Inflammatory macrophage treated with lipopolysaccharide for 1 hour (primary cell): ENCODE measurements around the gene TRPC6.
"Not testable (repeated sequence)": the region's sequence is repeated elsewhere in the genome, so short reads cannot be mapped to it uniquely, and the experiment has no call there.

Experiments used
- DNase-seq, 2 donors: peaks; one replicate each; pipeline ENCODE4 v3.0.0-alpha.2; 2020 to 2022

The TRPC6 gene

DNA sequence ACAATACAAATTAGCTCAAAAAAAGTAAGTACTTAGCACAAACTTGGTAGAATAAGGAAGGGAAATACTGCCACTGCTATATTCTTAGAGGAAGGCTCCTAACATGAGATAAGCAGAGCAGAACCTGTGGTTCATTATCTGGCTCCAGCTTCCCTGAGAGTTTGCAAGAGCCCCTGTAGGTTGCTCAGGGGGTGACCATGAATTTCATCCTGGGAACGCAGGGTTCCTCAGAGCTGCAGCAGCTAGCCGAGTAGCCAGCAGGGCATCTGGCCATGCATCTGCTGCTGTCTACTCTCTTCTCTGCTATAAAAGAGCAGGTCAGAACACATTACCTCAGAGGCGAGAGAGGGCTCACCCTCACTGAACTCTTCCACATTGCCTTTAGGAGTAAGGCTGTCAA lies 67.3 kb downstream of the TRPC6 start:
- no peak for DNase-seq

DNA sequence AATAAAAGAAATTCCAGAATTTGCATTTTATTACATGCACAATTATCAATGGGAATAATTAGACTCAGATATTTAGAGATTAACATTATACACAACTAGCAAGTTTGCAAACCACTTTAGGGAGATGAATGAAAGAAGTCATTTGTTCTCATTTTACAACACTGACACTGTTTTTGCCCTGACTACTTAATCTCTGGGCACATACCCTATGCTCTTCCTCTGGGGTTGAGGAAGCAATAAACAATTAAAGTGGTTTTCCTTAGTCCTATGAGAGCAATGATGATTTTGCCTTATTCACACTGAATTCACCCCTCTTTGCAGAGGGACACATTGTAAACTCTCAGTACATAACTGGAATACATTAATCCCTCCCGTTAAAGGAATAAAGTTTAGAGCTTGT lies 72.7 kb downstream of the TRPC6 start:
- DNase-seq, result no peak

DNA sequence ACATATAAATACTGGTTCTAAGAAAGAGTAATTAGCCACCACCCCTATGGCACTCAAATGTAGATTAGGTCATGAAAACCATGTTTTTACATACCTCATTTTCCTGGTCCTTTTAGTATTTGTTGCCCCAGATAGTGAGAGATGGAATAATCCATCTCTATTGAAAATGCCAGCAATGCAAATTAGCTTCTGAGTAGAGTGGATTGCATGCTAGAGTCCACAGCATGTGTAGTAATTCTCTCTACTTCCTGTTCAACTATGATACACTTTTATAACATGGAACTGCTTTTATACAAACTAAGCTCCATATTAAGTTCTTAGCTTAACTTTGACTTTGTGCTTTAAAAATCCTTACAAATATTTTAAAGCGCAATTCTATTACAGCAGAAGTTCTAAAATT lies 73.2 kb downstream of the TRPC6 start:
- no peak for DNase-seq

DNA sequence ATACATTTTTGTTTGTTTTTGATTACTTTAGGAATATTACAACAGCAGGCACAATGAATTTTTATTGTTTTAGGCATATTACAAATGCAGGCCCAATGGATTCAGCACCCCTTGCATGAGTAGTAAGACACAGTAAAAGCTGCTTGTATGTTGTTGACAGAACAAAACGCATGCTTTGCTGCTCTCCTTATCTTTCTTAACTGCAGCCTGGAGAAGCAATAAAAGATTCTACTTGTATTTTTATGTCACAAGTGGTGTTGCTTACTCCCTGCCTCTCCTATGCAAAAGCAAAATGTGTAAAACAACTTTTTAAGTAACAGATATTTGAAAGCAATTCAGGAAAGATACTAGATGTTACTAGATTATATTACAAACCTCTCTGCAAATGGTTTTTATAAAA lies 73.9 kb downstream of the TRPC6 start:
- no peak for DNase-seq

DNA sequence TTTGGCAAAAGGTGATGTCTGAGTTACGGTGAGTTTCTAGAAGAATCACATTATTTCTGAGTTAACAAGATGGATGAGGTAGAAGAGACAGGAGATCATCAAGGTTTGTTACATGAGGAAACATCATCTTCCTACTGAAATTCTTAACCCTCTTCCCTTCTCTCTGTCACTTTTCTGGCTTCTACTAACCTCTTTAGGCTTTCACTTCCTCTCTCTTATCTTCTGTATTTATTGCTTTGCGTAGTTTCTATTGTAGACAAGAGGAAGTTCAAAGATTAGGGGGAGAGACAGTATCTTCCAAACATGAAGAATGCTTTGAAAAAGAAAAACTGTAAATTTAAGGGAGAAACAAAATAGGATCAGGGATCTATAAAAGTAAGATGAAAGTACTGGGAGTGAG lies 75.4 kb downstream of the TRPC6 start:
- peak in 1 of 2 donors; percentile 7 for DNase-seq

DNA sequence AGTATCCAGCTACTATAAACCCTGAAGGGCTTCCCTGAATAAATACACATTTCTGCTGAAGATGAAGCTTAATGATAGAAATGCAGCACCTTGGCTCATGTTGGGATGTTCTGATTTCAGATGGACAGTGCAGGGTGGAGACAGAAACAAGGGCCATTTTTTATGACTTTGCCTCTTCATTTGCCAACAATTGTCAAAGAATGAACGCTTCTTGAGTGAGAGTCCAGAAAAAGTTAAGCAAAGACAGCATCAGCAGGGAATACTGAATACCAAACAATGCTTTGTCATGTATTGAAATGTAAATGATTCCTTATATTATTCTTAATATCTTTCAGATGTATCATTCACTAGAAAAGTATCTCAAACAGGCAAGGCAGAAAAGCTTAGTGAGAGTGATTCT lies 84.9 kb downstream of the TRPC6 start:
- no peak for DNase-seq

DNA sequence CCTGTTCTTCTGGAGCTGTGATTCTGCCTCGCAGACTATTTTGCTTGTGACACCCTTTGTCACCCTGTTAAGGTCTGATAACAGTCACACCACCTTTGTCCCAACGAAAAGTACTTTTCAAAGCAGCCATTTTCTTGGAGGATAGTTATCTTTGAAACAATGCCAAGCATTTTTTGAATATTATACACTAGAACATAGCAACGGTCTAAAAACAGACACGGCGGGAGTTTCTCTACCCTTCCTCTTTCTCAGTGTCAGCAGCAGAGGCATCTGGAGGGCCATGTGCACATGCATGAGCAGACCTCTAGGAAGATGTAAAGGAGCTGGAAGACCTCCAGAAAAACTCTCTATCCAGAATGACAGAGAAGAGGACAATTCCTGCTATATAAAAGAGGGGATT lies 86.5 kb downstream of the TRPC6 start:
- DNase-seq, result no peak

DNA sequence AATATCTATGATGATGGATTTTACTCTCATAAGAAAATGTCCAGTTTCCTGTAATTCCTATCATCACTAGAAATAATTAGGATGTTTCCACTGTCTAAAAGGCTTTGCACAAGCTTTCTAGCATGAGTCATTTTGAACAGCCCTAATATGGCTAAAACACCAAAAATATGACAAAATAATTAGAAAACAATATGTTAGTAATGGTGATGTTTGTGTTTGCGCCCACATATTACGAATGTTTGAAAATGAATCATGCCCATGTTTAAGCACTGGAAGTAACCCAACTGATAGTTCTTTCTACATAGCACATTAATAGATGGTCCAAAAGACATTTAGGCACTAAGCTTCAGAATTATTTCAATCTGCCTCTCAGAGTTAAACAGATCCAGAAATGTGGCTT lies 96.0 kb downstream of the TRPC6 start:
- DNase-seq, result no peak

DNA sequence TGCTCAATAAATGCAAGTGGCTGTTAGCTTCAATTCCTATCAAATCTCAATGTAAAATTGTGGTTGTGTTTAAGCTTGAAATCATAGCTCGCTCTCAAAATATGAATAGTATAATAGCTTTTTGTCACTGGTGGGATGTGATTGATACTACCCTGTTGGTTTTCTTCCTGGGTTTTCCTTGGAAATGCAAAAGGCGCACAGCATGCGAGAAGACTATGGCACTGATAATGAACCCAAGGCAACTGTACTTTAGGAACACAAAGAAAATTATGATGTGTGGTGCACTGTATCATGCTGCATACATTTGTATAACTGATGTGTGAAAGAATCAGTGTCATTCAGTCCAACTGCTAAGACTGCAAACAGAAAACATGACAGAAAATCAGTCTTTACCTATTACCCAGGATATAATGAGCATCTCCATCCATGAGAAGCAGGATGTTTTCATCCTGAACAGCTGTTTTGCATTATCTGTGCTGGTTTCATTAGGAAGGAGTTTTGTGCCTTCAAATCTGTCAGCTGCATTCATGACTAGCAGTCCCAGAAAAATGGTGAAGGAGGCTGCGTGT lies 101.2 kb downstream of the TRPC6 start:
- DNase-seq, result no peak

DNA sequence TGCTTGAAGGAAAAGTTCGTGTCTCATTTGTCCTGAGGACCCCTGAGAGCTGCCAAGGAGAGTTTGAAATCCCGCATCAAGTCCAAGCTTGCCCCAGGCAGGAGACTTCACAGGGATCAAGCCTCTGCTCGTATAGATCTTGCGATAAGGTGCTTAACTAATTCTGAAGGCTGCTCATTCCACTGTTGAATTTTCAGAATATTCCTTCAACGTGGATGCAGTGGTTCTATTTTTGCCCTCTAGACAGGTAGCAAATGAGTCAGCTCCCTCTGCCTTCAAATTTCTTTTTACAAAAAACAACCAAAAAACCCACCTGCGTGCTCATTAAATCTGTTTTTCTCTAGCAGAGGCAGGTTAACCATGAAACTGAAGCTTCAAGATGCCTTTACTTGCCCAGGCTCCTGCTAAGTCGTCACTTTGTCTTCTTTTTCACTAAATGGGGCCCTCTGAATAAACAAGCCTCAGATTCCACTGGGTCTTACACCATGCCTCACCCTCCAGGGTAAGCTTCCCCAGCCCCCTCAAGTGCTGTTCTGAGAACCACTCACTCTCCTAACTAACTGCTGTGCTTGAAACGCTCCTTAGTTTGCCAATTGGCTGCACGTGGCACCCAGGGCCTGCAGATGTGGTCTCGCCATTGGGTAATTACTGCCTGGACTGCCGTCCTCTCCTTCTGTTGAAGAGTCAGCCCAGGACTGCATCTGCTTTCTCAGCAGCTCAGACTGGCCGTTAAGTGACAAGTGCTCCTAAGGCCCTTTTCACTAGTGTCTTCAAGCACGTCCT lies 105.0 kb downstream of the TRPC6 start:
- DNase-seq, result no peak

DNA sequence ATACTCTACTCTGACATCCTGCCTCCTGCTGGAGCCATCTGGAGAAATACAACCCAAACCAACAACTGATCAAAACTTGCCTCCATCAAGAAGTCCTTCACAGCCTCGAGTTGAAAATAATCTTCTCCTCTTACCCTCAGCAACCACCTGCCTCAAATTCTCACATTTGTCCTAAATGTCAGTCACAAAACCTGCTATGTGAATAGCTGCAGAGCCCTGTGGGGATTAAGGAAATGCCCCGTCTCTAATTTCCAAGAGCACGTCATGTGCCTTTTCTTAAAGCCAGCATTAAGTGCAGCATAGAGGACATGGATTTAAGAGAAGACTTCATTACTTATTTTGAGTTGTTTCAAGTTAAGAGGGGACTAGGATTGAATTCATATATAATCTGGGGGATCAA lies 105.9 kb downstream of the TRPC6 start:
- no peak for DNase-seq

DNA sequence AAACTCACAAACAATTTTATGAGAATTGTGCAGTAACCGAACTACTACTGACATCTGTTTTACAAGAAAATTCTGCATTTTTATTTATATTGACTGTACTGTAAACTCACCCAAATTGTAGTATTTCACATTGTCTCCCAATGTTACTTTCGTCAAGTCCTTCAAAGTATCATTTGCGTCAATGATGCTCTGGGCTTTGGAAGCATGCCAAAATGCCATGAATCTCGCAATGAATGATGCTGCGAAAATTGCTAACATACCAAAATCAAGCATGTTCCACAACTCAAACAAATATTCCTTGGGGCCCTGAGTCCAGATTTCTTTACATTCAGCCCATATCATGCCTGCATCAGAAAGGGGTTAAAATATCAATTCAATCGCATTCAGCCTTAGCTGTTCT lies 107.6 kb downstream of the TRPC6 start:
- DNase-seq, result no peak

DNA sequence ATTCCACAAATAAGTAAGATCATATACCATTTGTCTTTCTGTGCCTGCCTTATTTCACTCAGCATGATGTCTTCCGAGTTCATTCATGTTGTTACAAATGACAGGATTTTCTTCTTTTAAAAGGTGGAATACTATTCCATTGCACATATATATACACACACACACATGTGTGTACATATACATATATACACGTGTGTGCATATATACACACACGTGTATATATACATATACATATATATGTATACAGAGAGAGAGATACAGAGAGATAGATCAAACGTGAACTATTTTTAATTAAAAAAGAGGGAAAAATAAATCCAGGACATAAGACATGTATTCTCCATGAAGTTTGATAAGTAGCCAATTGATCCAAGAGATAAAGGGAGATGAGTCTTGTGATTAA lies 108.1 kb downstream of the TRPC6 start:
- no peak for DNase-seq

DNA sequence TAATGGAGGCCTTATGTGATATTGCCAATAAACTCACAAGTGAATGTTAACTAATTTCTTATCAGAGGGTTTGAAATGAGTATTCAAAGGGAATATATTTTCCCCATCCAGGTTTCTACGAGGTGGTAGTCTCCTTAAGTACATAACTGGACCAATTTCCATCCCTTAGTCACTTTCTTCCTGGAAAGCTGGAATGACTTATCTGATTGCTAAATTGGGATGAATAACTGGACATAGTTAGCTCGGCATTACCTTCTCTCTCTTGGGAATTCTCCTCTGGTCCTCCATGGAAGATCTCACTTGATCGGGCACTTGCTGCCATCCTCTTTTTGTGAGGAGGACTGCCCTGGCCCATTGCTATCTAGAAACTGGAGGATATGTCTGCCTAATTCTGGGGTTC lies 109.1 kb downstream of the TRPC6 start:
- no peak for DNase-seq

DNA sequence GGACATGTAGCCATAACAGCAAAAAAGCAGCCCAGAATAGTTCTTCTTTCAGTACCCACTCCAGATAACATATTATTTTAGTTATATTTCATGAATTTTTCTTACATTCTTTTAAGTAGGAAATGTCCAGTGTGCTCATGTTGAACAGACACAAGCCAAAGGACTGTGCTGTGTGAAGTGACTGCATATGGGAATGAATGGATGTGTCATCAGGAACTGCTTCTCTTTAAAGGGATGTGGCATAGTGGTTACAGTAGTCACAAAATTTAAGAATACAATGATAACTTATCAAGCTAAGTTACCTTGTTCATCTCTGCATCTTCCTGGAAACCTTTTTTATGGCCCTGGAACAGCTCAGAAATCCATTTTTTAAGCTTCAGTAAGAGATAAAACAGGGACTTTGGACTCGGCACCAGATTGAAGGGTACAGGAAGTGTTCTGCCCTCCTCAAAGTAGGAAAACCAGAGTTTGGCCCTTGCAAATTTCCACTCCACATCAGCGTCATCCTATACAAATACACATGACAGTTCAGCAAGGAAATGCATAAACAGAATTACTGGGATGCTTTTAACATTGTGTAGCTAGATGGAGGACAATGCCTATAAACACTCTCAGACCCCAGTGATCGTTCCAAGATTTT lies 112.8 kb downstream of the TRPC6 start:
- DNase-seq, result no peak

DNA sequence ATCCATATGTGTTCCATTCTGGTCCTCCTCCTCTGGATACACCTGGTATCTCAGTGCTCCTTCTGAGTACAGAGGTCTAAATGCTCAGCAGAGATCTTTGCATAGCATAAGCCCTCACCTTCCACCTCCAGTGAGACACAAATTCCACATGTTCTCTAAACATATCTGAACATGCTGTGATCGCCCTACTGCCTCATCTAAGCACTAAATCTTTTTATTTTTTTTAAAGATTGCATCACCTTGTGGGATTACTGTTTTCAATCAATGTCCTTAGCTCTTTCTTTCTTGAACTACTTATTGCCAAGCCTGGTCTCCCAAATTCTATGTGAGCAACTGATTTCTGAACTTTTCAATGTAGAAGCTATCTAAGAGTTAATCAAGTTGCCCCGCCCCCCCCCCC lies 113.4 kb downstream of the TRPC6 start:
- no peak for DNase-seq

DNA sequence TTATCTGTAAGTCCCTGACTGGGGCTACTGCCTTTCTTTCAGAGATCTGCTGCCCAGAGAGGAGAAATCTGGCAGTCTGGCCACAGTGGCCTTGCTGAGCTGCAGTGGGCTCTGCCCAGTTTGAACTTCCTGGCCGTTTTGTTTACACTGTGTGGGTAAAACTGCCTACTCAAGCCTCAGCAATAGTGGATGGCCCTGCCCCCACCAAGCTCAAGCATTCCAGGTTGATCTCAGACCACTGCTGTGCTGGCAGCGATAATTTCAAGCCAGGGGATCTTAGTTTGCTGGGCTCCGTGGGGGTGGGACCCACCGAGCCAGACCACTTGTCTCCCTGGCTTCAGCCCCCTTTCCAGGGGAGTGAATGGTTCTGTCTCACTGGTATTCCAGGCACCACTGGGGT lies 117.5 kb downstream of the TRPC6 start:
- DNase-seq, result no peak

DNA sequence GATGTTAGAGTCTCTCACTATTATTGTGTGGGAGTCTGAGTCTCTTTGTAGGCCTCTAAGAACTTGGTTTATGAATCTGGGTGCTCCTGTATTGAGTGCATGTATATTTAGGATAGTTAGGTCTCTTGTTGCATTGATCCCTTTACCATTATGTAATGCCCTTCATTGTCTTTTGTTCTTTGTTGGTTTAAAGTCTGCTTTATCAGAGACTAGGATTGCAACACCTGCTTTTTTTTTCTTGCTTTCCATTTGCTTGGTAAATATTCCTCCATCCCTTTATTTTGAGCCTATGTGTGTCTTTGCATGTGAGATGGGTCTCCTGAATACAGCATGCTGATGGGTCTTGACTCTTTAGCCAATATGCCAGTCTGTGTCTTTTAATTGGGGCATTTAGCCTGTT lies 119.4 kb downstream of the TRPC6 start:
- not testable (repeated sequence) for DNase-seq

DNA sequence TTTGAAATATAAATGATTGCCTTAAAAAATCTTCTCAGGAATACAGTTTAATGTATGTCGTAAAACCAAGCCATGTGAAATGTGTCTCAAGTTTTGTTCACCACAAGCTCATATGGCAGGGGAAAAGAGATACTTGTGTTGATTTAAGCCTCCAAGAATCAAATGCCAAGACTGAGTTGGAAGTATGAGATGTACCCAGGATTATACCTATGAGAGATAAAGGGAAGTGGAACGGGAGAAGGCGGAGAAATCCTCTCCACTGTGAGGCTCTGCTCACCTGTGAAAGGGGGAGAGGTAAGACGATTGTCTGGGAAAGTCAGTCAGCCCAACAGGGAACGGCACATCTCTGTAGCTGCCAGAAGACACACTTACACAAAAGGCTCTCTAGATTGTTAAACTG lies 124.8 kb downstream of the TRPC6 start:
- DNase-seq, result no peak

DNA sequence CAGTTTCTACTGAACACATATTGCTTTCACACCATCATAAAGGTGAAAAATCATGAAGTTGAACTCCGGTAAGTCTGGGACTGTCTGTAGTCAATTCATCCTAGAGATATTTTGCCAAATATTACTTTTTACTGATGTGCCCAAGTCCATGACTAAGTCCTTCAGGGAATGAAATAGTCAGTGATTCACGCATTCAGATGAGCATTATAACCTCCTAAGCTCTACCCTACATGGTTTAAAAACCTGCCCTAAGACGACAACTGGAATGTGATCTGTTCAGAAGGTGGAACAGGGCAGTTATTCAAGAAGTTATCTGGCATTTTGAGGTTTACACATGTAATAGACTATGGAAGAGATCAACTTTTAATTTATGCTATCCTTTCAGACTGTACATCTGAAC lies 125.6 kb downstream of the TRPC6 start:
- DNase-seq, result no peak

DNA sequence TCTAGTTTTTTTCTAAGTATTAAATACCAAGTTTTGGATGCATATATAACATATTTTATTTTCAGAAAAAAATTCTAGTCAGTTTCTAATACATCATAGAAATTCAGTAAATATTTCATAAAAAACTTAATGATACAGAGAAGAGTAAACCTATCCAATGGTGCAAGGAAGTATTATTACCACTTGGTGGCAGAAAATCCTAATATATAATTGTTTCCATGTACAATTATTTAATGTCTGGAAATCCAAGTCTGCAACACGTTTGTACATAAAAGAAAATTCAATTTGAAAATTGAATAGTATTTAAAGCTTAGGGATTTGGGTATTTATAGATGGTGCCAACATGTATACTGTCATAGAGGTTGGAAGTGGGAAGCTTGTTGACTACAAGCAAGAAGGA lies 127.0 kb downstream of the TRPC6 start:
- DNase-seq, result peak in 1 of 2 donors; percentile 38

DNA sequence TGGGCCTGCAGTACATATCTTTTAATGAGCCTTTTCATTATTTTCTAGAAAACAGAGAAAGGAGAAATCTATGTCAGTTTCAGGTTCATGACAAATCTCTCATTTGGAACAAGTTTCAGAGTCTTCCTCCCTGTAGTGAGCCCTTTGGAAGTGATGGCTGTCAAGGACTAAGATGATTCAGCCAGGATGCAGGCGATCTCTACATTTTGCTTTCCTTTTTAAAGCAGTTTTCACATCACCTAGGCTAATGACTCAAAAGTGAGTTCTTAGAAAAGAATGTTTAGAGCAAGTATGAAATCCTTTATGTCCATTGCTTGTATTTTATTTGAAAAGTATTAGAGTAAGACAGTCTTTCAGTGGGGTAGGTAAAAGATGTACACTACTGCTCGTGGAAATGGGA lies 130.1 kb downstream of the TRPC6 start:
- DNase-seq, result no peak

DNA sequence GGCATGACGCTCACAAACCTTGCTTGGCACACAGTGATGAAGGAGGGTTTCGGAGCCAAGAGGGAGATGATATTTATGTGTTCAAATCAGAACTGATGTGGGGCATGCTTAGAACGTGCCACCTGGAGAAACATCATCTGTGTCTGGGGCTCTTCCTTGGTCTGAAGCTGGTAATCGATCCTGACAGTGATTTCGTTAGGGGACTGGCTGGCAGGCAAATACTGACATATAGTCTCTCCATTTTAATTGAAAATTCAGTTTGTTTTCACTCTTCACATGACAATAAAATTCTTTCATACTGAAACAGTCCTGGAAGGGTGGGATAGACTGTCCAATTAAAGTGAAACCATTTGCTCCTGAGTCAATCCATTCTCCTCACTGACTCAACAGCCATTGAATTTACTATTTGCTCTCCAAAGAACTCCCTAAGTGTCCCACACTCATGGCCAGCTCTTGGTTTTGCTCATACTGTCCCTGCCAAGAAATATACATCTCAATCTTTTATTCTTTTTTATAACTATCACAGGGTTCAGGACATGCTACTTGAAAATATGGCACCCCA lies 134.8 kb downstream of the TRPC6 start:
- DNase-seq, result no peak

DNA sequence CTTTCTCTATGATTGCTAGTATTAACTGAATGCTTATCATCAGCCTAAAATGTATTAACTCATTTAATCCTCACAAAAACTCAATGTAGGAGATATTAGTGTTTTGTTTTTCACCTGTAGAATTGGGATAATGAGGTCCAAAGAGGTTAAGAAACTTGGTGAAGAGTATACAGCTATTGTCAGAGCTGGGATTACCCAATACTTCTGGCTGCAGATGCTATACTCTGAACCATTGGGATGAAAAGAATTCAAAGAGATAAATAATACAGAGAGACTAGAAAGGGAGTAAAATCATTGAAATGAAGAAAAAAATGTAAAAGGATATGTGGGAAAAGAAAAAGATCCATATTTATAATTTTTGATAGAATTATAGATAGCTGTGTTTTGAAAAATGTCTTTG lies 137.1 kb downstream of the TRPC6 start:
- no peak for DNase-seq
